Smooth muscle cell (in vitro differentiated cells): ENCODE measurements around the gene OTOG. TPM values are rescaled to one million over a fixed set of nuclear protein-coding genes. Genes with fewer than 3 reads are reported as not detected.

Source experiments
- DNase-seq: peaks from one replicate; lab custom pipeline; 2025; ENCODE audit not compliant: unreplicated experiment; lab: John Stamatoyannopoulos, UW
- H2AFZ ChIP-seq: fragments of 200-600 bp; sonication (generic); 2 replicates; pipeline ENCODE4 v1.6.0; 2016; ENCODE audit warnings: antibody characterized with exemption, low read depth, mild to moderate bottlenecking
- H3F3A ChIP-seq: fragments of 200-600 bp; sonication (generic); 2 replicates; pipeline ENCODE4 v1.6.0; 2017; ENCODE audit warnings: antibody characterized with exemption, low read depth
- H3K27ac ChIP-seq: fragments of 200-600 bp; sonication (generic); 2 replicates; pipeline ENCODE4 v1.5.1; 2016; ENCODE audit warnings: low read depth, mild to moderate bottlenecking
- H3K27me3 ChIP-seq: fragments of 200-600 bp; sonication (generic); 2 replicates; pipeline ENCODE4 v1.6.1; 2016; ENCODE audit warnings: low read depth, mild to moderate bottlenecking
- H3K36me3 ChIP-seq: fragments of 200-600 bp; sonication (generic); 2 replicates; pipeline ENCODE4 v1.5.1; 2016; ENCODE audit warnings: low read depth
- H3K4me1 ChIP-seq: fragments of 200-600 bp; sonication (generic); 2 replicates; pipeline ENCODE4 v1.5.1; 2016; ENCODE audit warnings: low read depth
- H3K4me2 ChIP-seq: fragments of 200-600 bp; sonication (generic); 2 replicates; pipeline ENCODE4 v1.6.0; 2016; ENCODE audit warnings: mild to moderate bottlenecking
- H3K4me3 ChIP-seq: fragments of 200-600 bp; sonication (generic); 2 replicates; pipeline ENCODE4 v1.5.1; 2016; ENCODE audit warnings: mild to moderate bottlenecking
- H3K79me2 ChIP-seq: fragments of 200-600 bp; sonication (generic); 2 replicates; pipeline ENCODE4 v1.6.0; 2016; ENCODE audit warnings: low read depth, mild to moderate bottlenecking
- H3K9ac ChIP-seq: fragments of 200-600 bp; sonication (generic); 2 replicates; pipeline ENCODE4 v1.6.0; 2016; ENCODE audit warnings: low read depth
- H3K9me3 ChIP-seq: fragments of 200-600 bp; sonication (generic); replicated peaks from 2 replicates; pipeline ENCODE4 v1.5.1; 2016; ENCODE audit warnings: low read depth
- H4K20me1 ChIP-seq: fragments of 200-600 bp; sonication (generic); 2 replicates; pipeline ENCODE4 v1.6.0; 2016; ENCODE audit warnings: low read depth
- CTCF ChIP-seq: fragments of 200-600 bp; sonication (generic); IDR thresholded peaks from 2 replicates; pipeline ENCODE4 v1.5.1; 2017; ENCODE audit warnings: borderline replicate concordance, mild to moderate bottlenecking, antibody characterized with exemption; ENCODE audit not compliant: insufficient read depth, poor library complexity, severe bottlenecking
- WGBS: methylation state at CpG from one replicate; pipeline ENCODE4 v1.1.7; 2016; ENCODE audit warnings: low lambda C conversion rate; 5-methylcytosine and 5-hydroxymethylcytosine counted together
- polyA plus RNA-seq: library from polyadenylated mRNA; unstranded; fragments of >200 nt; fragmentation: Nextera tagmentation; extraction: Ambion mirVana; gene quantifications from 2 replicates; pipeline ENCODE4 v1.2.1, GENCODE V29; 2016
- total RNA-seq: library from RNA; depleted of rRNA; stranded (reverse); fragments of >200 nt; gene quantifications from 2 replicates; pipeline ENCODE4 v1.2.3, GENCODE V29; 2014

Gene OTOG
- total and polyA plus RNA-seq, 2 experiments from 2014 or later: not detected

- H3K27ac ChIP-seq: no peak overlapping the region
- no peaks in the 10 kb centered on the region for H3K36me3 ChIP-seq
- no peak overlapping the region for H3K4me2 ChIP-seq
- H3F3A ChIP-seq: no peaks in the 10 kb centered on the region
- H3K9ac ChIP-seq: no peak overlapping the region
- no peak overlapping the region for H3K4me3 ChIP-seq
- no peaks in the 10 kb centered on the region for H3K79me2 ChIP-seq
- no peak for TF ChIP-seq CTCF
- H2AFZ ChIP-seq: no peak overlapping the region
- no peaks in the 10 kb centered on the region for H4K20me1 ChIP-seq
- no peak for DNase-seq
- H3K9me3 ChIP-seq: no peaks in the 10 kb centered on the region
- peaks cover 17% of the 10 kb centered on the region for H3K27me3 ChIP-seq
- 87% methylated on average over 10 of the region's 10 CpGs for WGBS
- no peaks in the 10 kb centered on the region for H3K4me1 ChIP-seq
Observed at GRCh38 chr11:17552392-17553248, 5.6 kb downstream of the OTOG start.

GRCh38 chr11:17553249-17553546 is 6.1 kb downstream of the OTOG start:
- TF ChIP-seq CTCF: no peak
- H4K20me1 ChIP-seq: no peaks in the 10 kb centered on the region
- H3K4me1 ChIP-seq: no peaks in the 10 kb centered on the region
- no peaks in the 10 kb centered on the region for H3K79me2 ChIP-seq
- no peak for DNase-seq
- no peak overlapping the region for H3K4me2 ChIP-seq
- no peak overlapping the region for H3K4me3 ChIP-seq
- H3K27ac ChIP-seq: no peak overlapping the region
- H3K36me3 ChIP-seq: no peaks in the 10 kb centered on the region
- WGBS: 83% methylated on average over 7 of the region's 7 CpGs
- no peak overlapping the region for H2AFZ ChIP-seq
- no peaks in the 10 kb centered on the region for H3F3A ChIP-seq
- H3K27me3 ChIP-seq: peaks cover 12% of the 10 kb centered on the region
- no peak overlapping the region for H3K9ac ChIP-seq
- no peaks in the 10 kb centered on the region for H3K9me3 ChIP-seq

- Histone ChIP-seq H3K4me3 (no peak overlapping the region), H3K4me2 (no peak overlapping the region), H3K4me1 (no peaks in the 10 kb centered on the region), H3K27me3 (peaks cover 15% of the 10 kb centered on the region), H3K36me3 (no peaks in the 10 kb centered on the region), H3K27ac (no peak overlapping the region), H3F3A (no peaks in the 10 kb centered on the region), H2AFZ (no peak overlapping the region), H3K79me2 (no peaks in the 10 kb centered on the region), H3K9ac (no peak overlapping the region), H4K20me1 (no peaks in the 10 kb centered on the region), H3K9me3 (no peaks in the 10 kb centered on the region)
- DNase-seq: no peak
- WGBS: 85% methylated on average over 4 of the region's 4 CpGs
- TF ChIP-seq CTCF: no peak
Observed at GRCh38 chr11:17554487-17554886, 7.4 kb downstream of the OTOG start.

- no peaks in the 10 kb centered on the region for H4K20me1 ChIP-seq
- H3K4me2 ChIP-seq: no peak overlapping the region
- H3K4me1 ChIP-seq: no peaks in the 10 kb centered on the region
- H3K9me3 ChIP-seq: no peaks in the 10 kb centered on the region
- no peak overlapping the region for H3K9ac ChIP-seq
- no peaks in the 10 kb centered on the region for H3K79me2 ChIP-seq
- no peak for DNase-seq
- no peak overlapping the region for H2AFZ ChIP-seq
- WGBS: 90% methylated on average over 8 of the region's 8 CpGs
- peaks cover 18% of the 10 kb centered on the region for H3K27me3 ChIP-seq
- TF ChIP-seq CTCF: no peak
- no peak overlapping the region for H3K4me3 ChIP-seq
- no peaks in the 10 kb centered on the region for H3F3A ChIP-seq
- no peak overlapping the region for H3K27ac ChIP-seq
- no peaks in the 10 kb centered on the region for H3K36me3 ChIP-seq
Observed at GRCh38 chr11:17556999-17557398, 9.9 kb downstream of the OTOG start.
